ENCODE measurements around the gene UTF1.
"Not testable (repeated sequence)": the region's sequence is repeated elsewhere in the genome, so short reads cannot be mapped to it uniquely, and the experiment has no call there.

UTF1 gene

GRCh38 chr10:133221331-133221730, 8.7 kb upstream of the UTF1 start:
- H3K4me3 ChIP-seq (replicated peaks; ENCODE audit: low read depth, low read length): no peak overlapping the region
- DNase-seq (ENCODE audit: low read depth): no peak
- TF ChIP-seq CTCF (IDR thresholded peaks at IDR 0.05; ENCODE audit: low read length, missing control alignments): no peak

- not testable (repeated sequence) for DNase-seq (ENCODE audit: low read depth); H3K4me3 ChIP-seq (replicated peaks; ENCODE audit: low read depth, low read length)
Observed at GRCh38 chr10:133221756-133222155, 8.3 kb upstream of the UTF1 start.

GRCh38 chr10:133224076-133224475, 5.9 kb upstream of the UTF1 start:
- no peak for DNase-seq (ENCODE audit: low read depth)
- no peak for TF ChIP-seq CTCF (IDR thresholded peaks at IDR 0.05; ENCODE audit: low read length, missing control alignments)

GRCh38 chr10:133224756-133225372, 5.2 kb upstream of the UTF1 start:
- H3K4me3 ChIP-seq (replicated peaks; ENCODE audit: low read depth, low read length): peak overlapping the region; percentile 28
- no peak for TF ChIP-seq CTCF (IDR thresholded peaks at IDR 0.05; ENCODE audit: low read length, missing control alignments)
- DNase-seq (ENCODE audit: low read depth): peak; percentile 69

More at GRCh38 chr10:133224076-133224475, 5.9 kb upstream of the UTF1 start:
- no peak overlapping the region for H3K4me3 ChIP-seq (replicated peaks; ENCODE audit: low read depth, low read length)

GRCh38 chr10:133225707-133226191, 4.3 kb upstream of the UTF1 start:
- TF ChIP-seq CTCF (IDR thresholded peaks at IDR 0.05; ENCODE audit: low read length, missing control alignments): no peak
- DNase-seq (ENCODE audit: low read depth): no peak

GRCh38 chr10:133226251-133226808, 3.7 kb upstream of the UTF1 start:
- H3K4me3 ChIP-seq (replicated peaks; ENCODE audit: low read depth, low read length): no peak overlapping the region
- no peak for DNase-seq (ENCODE audit: low read depth)

More at GRCh38 chr10:133225707-133226191, 4.3 kb upstream of the UTF1 start:
- H3K4me3 ChIP-seq (replicated peaks; ENCODE audit: low read depth, low read length): no peak overlapping the region

GRCh38 chr10:133227256-133227655, 2.8 kb upstream of the UTF1 start:
- H3K4me3 ChIP-seq (replicated peaks; ENCODE audit: low read depth, low read length): no peak overlapping the region
- DNase-seq (ENCODE audit: low read depth): no peak
- no peak for TF ChIP-seq CTCF (IDR thresholded peaks at IDR 0.05; ENCODE audit: low read length, missing control alignments)

More at GRCh38 chr10:133226251-133226808, 3.7 kb upstream of the UTF1 start:
- TF ChIP-seq CTCF (IDR thresholded peaks at IDR 0.05; ENCODE audit: low read length, missing control alignments): no peak

All from fibroblast of pulmonary artery (primary cell).